ENCODE results near the gene PGGHG.
"Not testable (repeated sequence)": the region's sequence is repeated elsewhere in the genome, so short reads cannot be mapped to it uniquely, and the experiment has no call there.

PGGHG gene

GRCh38 chr11:316031-316701 is 27.2 kb downstream of the PGGHG start:
- DNase-seq: no peak

DNA sequence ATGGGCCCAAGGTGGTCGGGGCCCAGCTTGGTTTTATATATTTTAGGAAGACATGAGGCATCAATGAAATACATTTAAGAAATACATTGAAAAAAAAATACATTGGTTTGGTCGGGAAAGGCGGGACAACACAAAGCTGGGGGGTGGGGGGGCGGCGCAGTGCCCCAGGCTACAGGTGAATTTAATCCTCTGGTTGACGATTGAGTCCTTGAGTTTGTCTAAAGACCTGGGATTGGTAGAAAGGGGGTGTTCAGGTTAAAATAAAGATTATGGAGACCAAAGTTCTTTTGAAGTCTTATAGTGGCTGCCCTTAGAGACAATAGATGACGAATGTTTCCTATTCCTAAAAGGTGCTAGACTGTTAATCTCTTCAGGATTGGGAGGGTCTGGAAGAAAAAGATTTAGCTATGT is 28.0 kb downstream of the PGGHG start:
- no peak for DNase-seq

DNA sequence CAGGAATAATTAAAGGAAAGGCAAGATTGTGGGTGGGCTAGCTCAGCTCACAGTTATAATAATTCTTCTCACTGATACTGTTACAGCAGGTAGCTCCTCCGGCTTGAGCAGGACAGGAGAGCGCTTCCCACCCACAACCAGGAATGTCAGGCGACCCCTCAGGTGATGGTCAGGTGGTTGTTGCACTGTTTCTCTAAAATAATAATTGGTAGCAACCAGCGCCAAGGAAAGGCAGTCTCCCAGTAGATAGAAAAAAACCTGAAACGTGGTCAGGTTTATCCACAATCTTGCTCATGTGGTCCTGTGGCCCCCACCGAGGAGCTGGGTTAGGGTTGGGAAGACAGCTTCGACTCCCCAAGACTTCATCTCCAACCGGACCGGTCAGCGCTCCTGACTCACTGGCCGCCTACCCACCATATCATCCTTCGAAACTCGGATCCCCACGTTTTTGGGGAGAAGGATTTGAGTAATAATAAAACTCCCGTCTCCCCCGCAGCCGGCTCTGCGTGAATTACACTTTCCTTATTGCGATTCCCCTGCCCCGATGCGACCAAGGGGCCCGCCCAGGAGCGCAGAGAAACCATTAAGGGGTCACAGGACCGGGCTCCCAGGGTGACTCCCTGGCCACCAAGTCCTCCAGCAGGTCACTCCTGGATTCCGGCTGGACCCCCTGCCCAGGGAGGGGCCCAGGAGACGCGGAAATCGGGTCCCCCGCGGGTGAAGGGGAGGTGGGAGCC is 28.9 kb downstream of the PGGHG start:
- DNase-seq: not testable (repeated sequence)

DNA sequence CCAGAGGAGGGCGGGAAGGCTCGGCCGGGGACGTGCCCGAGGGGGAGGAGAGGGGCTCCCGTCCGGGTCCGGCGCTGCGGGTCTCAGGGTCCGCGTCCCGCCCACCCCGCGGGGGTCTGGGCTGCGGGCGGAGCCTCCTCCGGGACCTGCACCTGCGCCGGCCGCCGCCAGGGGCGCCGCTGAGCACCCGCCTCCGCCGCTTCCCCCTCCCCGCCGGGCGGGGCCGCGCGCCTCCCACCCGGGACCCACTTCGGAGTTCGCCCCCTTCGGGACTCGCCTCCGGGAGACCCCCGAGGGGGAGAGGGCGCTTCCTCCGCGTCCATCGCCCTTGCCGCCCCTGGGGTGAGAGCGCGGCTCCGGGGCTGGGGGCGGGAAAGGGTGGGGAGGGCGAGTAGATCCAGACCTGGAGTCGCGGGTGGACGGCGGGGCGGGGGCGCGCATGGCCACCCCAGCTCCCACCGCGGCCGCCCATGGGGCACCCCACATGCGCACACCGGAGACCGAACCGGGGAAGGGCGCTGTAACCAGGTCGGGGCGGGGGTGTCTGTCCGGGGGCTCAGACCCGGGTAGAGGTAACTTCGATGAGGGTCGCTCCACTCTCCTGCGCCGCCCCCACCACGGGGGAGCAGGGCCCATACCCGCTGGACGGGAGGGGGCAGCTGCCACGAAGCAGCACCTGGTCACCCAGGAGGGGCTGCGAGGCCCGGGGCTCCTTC is 29.6 kb downstream of the PGGHG start:
- not testable (repeated sequence) for DNase-seq

DNA sequence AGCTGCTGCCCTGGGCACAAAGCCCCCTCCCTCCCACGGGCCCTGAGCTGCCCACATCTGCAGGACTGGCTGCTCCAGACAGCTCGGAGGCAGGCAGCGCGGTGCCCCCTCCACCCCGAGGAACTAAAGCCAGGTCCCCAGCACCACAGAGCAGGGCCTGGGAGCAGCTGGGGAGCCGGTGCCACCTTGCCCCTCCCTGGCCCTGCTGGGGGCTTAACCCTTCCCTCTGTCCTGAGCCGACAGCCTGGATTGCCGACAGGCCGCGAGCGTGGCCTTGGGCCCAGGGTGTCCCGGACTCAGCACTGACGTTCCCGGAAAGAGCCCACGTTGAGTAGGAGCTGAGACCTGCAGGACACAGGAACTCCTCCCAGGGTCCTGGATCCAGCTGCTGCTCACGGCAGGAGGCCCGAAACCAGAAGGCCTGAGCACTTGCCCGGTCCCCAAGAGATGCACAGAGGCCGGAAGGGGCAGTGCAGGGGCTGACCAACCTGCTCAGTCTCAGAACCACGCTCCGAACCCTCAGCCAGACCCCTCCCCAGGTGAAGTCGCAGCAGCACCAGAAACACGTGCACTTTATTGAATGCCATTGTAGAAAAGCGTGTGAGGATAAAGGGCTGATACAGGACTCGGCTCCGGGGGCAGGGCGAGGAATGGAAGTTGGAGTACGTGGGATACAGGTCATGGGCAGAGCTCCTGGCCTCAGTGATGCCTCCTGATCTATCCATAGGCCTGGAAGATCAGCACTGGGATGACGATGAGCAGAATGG is 30.4 kb downstream of the PGGHG start:
- DNase-seq: not testable (repeated sequence)

- DNase-seq: not testable (repeated sequence)
Measured at GRCh38 chr11:319888-320273, 31.0 kb downstream of the PGGHG start.

DNA sequence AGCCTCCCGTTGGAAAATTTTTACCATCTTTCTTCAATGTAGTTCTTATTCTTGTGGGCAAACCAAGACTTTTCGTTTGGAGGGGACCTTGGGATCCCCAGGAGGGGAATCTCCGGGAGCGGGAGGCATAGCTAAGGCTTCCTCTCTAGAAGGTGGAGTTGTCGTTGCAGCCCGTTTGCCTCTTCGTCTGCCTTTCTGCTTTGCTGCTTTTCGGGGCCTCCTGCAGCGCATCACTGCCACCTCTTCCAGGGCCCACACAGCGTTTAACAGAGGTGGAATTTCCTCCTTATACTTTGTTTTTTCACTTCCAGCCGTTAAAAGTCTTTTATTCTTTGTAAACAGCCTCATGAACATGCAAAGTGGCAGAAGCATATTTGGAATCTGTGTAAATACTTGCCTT is 35.2 kb downstream of the PGGHG start:
- DNase-seq: no peak

GRCh38 chr11:324593-325517 is 35.9 kb downstream of the PGGHG start:
- not testable (repeated sequence) for DNase-seq

- DNase-seq: no peak
Measured at GRCh38 chr11:325796-326591, 37.1 kb downstream of the PGGHG start.

- no peak for DNase-seq
Measured at GRCh38 chr11:326592-326841, 37.6 kb downstream of the PGGHG start.

GRCh38 chr11:326842-327580 is 38.1 kb downstream of the PGGHG start:
- peak; percentile 76 for DNase-seq

DNA sequence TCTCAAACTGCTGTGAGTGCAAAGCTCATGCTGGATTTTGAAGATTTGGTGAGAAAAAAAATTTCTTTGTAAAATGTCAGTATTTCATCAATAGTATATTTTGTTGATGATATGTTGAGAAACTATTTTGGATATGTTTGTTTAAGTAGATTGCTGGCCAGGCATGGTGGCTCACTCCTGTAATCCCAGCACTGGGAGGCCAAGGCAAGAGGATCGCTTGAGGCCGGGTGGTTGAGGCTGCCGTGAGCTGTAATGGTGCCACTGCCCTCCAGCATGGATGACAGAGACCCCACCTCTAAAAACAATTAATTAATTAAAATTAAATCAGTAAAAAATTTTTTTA is 38.6 kb downstream of the PGGHG start:
- DNase-seq: no peak

- no peak for DNase-seq
Measured at GRCh38 chr11:328012-328411, 39.1 kb downstream of the PGGHG start.

GRCh38 chr11:328516-329100 is 39.7 kb downstream of the PGGHG start:
- not testable (repeated sequence) for DNase-seq

GRCh38 chr11:329886-330253 is 40.9 kb downstream of the PGGHG start:
- DNase-seq: no peak

DNA sequence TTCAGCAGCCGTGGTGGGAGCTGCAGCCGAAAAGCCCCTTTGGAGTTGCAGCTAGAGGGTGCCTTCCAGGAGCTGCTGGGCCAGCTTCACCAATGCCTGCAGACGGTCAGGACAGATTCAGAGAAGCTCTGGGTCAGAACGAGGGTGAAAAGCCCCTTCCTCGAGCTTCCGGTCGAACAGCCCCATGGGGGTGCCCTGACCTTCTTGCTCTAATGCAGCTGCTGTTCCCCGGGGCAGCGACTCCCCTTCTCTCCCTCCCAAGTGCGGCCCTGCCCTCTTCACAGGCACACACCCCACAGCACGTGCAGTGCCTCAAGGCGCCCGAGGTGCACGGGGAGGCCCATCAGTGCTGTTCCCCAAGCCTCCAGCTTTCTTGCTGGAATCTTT is 41.4 kb downstream of the PGGHG start:
- no peak for DNase-seq

GRCh38 chr11:330694-331357 is 41.9 kb downstream of the PGGHG start:
- DNase-seq: peak; percentile 58

GRCh38 chr11:331358-332060 is 42.6 kb downstream of the PGGHG start:
- DNase-seq: no peak
